K562 (cell line): ENCODE data around the gene ACYP2.

Experiments used
- AFF4 ChIP-seq: sonication (generic); formaldehyde crosslinking; IDR thresholded peaks from 2 replicates; pipeline ENCODE4 v1.8.0; 2023; ENCODE audit warnings: mild to moderate bottlenecking, missing genetic modification reagents
- ATF3 ChIP-seq, 2 experiments: fragments of 450-650 bp in 1 of 2; sonication (generic) in 1 of 2; formaldehyde crosslinking in 1 of 2; IDR thresholded peaks in 1 of 2; conservative IDR thresholded peaks in 1 of 2; 2 replicates each; pipeline versions ENCODE4 v1.6.1 to v1.8.1; 2016 to 2023; ENCODE audit warnings: mild to moderate bottlenecking in 2 of 2, moderate library complexity in 2 of 2, inconsistent platforms in 1 of 2, missing genetic modification reagents in 1 of 2
- GATA2 ChIP-seq: sonication (generic); formaldehyde crosslinking; IDR thresholded peaks from 2 replicates; pipeline ENCODE4 v1.4.0; 2020; ENCODE audit warnings: mild to moderate bottlenecking, missing genetic modification reagents
- KAT8 ChIP-seq: fragments of 450-650 bp; IDR thresholded peaks from 2 replicates; pipeline ENCODE4 v1.6.1; 2016; ENCODE audit warnings: low read depth, mild to moderate bottlenecking
- NCOA1 ChIP-seq: fragments of 450-650 bp; IDR thresholded peaks from 2 replicates; pipeline ENCODE4 v1.6.1; 2016; ENCODE audit warnings: low read depth
- NFE2L1 ChIP-seq: fragments of 450-650 bp; IDR thresholded peaks from 2 replicates; pipeline ENCODE4 v1.6.1; 2016; ENCODE audit warnings: missing genetic modification characterization, low read depth, mild to moderate bottlenecking, missing compliant biosample characterization, moderate library complexity, borderline replicate concordance
- POLR2A ChIP-seq: fragments of 450-650 bp; conservative IDR thresholded peaks from 2 replicates; pipeline ENCODE4 v1.6.1; 2016
- PREB ChIP-seq: sonication (generic); formaldehyde crosslinking; IDR thresholded peaks from 2 replicates; pipeline ENCODE4 v1.8.1; 2023; ENCODE audit warnings: mild to moderate bottlenecking, missing genetic modification reagents
- SIX5 ChIP-seq, 2 experiments: IDR thresholded peaks; 2 replicates each; pipeline ENCODE4 v1.6.1; 2011; ENCODE audit warnings: low read length in 2 of 2, borderline replicate concordance in 1 of 2, low read depth in 1 of 2, mild to moderate bottlenecking in 1 of 2, moderate library complexity in 1 of 2; ENCODE audit not compliant: insufficient read depth in 1 of 2
- TEAD4 ChIP-seq, 2 experiments: sonication (generic) in 1 of 2; formaldehyde crosslinking in 1 of 2; IDR thresholded peaks; 2 replicates each; pipeline versions ENCODE4 v1.6.1 to v1.8.0; 2012 to 2022; ENCODE audit warnings: borderline replicate concordance in 1 of 2, inconsistent platforms in 1 of 2, low read length in 1 of 2, mild to moderate bottlenecking in 1 of 2, missing genetic modification reagents in 1 of 2
- UBTF ChIP-seq, 2 experiments: IDR thresholded peaks; 2 replicates each; pipeline ENCODE4 v1.6.1; 2012; ENCODE audit warnings: improper control_type of control experiment in 2 of 2, low read depth in 2 of 2, low read length in 2 of 2, borderline replicate concordance in 1 of 2
- ZBTB49 ChIP-seq: sonication (generic); formaldehyde crosslinking; IDR thresholded peaks from 2 replicates; pipeline ENCODE4 v1.8.0; 2022; ENCODE audit warnings: missing genetic modification reagents, mild to moderate bottlenecking, borderline replicate concordance
- TF ChIP-seq, protein P1 (sequence below): sonication (generic); formaldehyde crosslinking; IDR thresholded peaks from 2 replicates; pipeline ENCODE4 v1.5.0; 2020; ENCODE audit warnings: missing genetic modification reagents
- TF ChIP-seq, protein P2 (sequence below), 3 experiments: IDR thresholded peaks in 2 of 3; conservative IDR thresholded peaks in 1 of 3; 2 replicates each; pipeline ENCODE4 v1.5.1; 2011 to 2012; ENCODE audit warnings: low read length in 3 of 3, mild to moderate bottlenecking in 3 of 3, control low read depth in 2 of 3, improper control_type of control experiment in 1 of 3, inconsistent platforms in 1 of 3, low read depth in 1 of 3, mixed read lengths in 1 of 3, moderate library complexity in 1 of 3; ENCODE audit not compliant: insufficient read depth in 2 of 3

DNA sequence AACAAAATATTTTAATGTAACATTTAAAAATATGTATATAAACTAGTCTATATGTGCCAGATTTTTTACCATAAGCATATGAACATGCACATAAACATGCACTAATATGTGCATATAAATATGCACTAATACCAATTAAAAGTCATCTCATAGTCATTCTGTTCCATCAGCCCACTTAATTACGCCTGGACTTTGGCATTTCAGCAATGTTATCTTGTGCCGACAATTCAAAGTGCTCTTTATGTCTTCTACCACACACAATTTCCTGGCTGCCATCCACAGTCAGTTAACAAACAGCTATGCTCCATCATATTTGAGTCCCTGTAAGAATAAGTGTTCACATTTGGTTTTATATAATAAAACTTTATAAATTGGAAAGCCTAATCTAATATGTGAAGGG is 233.2 kb downstream of the ACYP2 start:
- TF ChIP-seq NFE2L1 (tag) (no peak), NCOA1 (no peak), SIX5 (IDR thresholded peaks at IDR 0.05; ENCODE audit: borderline replicate concordance in 1 of 2, insufficient read depth in 1 of 2, low read depth in 1 of 2, low read length in 2 of 2) (no peak), UBTF (IDR thresholded peaks at IDR 0.05; ENCODE audit: borderline replicate concordance in 1 of 2, low read depth in 2 of 2, low read length in 2 of 2) (no peak), GATA2 (no peak), PREB (CRISPR knock-in tag) (no peak), POLR2A (no peak), ATF3 (IDR thresholded peaks at IDR 0.05) (no peak), ATF3 (CRISPR knock-in tag; conservative IDR thresholded peaks at IDR 0.05) (no peak), ZBTB49 (CRISPR knock-in tag) (no peak), AFF4 (CRISPR knock-in tag) (no peak), KAT8 (no peak), TEAD4 (IDR thresholded peaks at IDR 0.05; ENCODE audit: low read length) (no peak), TEAD4 (CRISPR knock-in tag; IDR thresholded peaks at IDR 0.05; ENCODE audit: borderline replicate concordance) (no peak)
- TF ChIP-seq, protein P1, sequence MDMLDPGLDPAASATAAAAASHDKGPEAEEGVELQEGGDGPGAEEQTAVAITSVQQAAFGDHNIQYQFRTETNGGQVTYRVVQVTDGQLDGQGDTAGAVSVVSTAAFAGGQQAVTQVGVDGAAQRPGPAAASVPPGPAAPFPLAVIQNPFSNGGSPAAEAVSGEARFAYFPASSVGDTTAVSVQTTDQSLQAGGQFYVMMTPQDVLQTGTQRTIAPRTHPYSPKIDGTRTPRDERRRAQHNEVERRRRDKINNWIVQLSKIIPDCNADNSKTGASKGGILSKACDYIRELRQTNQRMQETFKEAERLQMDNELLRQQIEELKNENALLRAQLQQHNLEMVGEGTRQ = no peak
- TF ChIP-seq, protein P2, sequence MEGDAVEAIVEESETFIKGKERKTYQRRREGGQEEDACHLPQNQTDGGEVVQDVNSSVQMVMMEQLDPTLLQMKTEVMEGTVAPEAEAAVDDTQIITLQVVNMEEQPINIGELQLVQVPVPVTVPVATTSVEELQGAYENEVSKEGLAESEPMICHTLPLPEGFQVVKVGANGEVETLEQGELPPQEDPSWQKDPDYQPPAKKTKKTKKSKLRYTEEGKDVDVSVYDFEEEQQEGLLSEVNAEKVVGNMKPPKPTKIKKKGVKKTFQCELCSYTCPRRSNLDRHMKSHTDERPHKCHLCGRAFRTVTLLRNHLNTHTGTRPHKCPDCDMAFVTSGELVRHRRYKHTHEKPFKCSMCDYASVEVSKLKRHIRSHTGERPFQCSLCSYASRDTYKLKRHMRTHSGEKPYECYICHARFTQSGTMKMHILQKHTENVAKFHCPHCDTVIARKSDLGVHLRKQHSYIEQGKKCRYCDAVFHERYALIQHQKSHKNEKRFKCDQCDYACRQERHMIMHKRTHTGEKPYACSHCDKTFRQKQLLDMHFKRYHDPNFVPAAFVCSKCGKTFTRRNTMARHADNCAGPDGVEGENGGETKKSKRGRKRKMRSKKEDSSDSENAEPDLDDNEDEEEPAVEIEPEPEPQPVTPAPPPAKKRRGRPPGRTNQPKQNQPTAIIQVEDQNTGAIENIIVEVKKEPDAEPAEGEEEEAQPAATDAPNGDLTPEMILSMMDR (IDR thresholded peaks at IDR 0.05 in 2 of 3, conservative IDR thresholded peaks at IDR 0.05 in 1 of 3; ENCODE audit: insufficient read depth in 2 of 3, low read depth in 1 of 3, low read length in 3 of 3) = no peak
